ENCODE results near the gene PTCRA.
A peak's percentile ranks its signal among the peaks of the same experiment; 100 is the strongest.
"Not testable (repeated sequence)": the region's sequence is repeated elsewhere in the genome, so short reads cannot be mapped to it uniquely, and the experiment has no call there.

PTCRA gene, protein sequence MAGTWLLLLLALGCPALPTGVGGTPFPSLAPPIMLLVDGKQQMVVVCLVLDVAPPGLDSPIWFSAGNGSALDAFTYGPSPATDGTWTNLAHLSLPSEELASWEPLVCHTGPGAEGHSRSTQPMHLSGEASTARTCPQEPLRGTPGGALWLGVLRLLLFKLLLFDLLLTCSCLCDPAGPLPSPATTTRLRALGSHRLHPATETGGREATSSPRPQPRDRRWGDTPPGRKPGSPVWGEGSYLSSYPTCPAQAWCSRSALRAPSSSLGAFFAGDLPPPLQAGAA

DNA sequence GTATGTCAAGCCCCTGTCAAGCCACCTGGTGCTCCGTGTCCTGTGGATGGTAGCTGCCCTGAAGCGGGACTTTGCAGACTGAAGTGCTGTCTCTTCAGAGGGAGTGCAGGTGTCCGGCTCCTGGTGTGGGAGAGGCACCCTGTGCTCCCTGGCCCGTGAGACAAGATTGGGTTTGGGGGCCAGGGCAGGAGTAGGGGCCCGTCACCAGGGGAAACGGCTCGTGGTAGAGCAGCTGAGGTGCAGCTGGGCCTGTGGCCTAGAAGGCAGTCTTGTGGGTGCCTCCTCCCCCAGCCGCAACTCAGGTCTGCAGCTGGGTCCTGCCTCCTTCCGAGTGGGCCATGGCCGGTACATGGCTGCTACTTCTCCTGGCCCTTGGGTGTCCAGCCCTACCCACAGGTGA, at the start of gene PTCRA:
Gene PTCRA (plus strand): TSS at position 322 of the 400 bp plus-strand sequence. CDS start 17 bp downstream, at position 339.
- no peak for DNase-seq

DNA sequence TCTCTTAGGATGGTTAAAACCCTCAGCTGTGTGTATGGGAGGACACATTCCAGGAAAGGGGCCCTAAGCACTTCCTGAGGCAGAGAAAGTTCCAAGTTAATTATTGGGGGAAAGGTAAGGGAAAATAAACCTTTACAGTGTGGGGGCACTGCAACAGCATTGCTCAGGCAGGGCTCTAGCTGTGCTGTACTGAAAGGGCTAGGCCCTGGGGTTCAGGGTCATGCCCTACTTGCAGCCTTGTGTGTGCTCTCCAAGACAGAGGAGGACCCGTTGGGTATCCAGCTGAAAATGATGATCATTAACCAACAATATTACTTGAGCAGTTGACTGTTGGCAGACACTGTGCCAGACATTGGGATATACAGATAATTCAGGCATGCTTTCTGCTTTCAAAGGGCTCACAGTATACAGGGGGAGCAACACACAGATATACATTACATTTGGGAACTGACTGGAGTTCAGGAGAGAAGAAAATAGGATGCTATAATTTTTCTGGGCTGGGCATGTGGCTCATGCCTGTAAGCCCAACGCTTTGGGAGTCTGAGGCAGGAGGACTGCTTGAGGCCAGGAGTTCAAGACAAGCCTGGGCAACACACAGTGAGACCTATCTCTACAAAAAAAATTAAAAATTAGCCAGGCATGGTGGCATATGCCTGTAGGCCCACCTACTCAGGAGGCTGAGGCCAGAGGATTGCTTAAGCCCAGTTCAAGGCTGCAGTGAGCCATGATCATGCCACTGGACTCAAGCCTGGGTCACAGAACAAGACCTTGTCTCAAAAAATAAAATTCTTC, 45.5 kb upstream of the PTCRA start:
- DNase-seq, result no peak

DNA sequence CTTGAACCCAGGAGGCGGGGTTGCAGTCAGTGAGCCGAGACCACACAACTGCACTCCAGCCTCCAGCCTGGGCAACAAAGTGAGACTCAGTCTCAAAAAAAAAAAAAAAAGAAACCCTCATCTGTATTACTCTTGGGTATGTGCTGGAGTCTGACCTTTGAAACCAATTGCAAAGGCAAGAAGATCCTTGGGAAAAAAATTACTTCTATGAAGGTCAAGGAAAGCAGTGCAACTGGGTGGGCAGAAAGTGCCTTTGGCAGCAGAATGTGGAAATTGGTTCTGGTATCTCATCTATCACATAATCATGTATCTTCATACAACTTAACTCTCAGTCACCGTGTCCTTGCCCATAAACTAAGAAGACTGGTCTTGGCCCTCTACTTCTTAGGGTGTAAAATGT, 44.1 kb upstream of the PTCRA start:
- no peak for DNase-seq

DNA sequence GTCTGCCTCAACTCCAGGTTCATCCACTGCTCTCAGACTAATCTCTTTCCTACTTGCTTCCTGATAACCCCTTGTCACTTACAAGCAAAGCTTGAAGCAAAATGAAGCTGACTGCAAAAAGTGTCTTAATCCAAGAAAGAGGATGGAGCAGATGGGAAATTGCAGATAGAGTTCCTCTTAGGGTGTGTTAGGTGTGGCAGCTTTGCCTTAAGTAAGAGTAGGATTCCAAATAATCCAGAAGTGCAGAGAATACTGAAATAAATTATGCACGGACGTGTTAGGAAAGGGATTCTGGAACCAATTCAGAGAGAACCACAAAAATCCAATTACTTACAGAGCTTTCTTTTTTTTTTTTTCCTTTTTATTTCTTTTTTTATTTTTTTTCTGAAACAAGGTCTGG, 42.5 kb upstream of the PTCRA start:
- no peak for DNase-seq

DNA sequence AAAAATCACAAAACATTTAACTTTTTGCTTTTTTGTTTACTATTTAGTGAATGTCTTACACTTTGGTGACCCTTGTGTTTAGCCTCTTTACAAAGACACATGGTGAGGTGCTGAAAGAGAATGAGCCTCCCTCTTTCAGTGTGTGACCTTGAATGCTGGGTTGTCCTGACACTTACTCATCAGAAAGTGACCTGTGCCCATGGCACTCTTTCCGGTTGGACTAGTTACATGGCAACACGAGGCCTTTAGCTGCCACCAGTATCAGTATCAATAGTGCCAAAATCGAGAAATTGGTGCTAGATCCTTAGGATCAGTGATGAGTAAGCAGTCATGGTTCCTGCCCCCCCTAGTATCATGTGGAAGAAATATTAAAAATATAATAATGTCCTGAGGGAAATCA, 38.2 kb upstream of the PTCRA start:
- DNase-seq, result no peak

DNA sequence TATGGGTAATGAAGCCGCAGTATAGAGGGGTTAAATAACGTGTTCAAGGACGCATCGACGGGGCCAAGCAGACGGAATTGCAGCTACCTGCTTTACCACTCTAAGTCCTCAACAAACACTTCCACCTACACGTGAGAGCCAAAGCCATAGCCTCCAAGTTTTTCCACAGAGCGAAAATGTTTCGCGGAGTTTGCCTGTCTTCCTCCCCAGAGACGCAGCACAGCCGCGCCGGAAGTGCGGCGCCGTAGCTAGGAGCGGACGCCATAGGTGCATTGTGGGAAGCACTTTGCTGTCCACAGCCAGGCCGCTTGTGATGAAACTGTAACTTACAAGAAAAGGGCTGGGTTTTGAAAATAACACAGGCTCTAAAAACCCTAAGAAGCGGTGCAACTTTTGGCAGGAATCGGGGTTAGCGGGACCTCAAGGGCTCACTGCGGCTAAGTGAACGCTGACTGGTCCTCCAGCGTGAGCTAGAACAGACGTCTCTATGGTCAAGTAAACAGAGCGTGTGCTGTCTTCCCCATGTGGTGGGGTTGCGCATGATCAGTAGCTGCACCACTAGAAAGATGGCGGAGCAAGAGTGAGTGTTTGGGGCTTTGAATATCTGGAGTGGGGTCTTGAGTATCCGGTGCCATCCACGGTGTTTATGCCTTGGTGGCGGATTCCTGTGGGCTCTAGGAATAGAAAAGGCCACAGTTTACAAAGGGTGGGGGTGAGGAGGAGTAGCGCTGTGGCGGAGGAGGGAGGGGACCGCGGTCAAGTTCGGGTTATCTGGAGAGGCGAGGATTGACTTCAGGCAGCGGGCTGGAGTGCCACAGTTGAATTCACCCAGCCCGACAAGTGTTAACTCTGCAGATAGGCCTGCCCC, 36.2 kb upstream of the PTCRA start, which contains the start of gene RPL7L1:
Gene RPL7L1 (plus strand): TSS at position 245 of the 868 bp plus-strand sequence. CDS start 295 bp downstream, at position 540.
- DNase-seq, result peak; percentile 93

DNA sequence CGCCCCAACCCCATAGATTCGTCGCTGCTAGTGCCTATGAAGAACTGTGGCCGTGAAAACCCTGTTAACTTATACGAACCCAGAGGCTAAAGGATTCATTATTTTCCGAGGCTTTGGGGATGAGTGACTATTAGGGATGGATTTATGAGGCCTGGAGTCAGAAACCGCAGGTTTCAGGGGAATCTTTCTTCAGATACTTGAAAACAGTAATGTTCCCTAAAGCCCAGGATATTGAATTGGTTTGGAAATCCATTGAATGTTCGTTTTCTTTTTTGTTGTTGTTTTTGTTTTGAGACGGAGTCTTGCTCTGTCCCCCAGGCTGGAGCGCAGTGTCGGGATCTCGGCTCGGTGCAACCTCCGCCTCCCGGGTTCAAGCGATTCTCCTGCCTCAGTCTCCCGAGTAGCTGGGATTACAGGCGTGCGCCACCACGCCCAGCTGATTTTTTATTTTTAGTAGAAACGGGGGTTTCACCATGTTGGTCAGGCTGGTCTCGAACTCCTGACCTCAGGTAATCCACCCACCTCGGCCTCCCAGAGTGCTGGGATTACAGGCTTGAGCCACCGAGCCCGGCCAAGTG, 35.5 kb upstream of the PTCRA start:
- DNase-seq, result not testable (repeated sequence)

DNA sequence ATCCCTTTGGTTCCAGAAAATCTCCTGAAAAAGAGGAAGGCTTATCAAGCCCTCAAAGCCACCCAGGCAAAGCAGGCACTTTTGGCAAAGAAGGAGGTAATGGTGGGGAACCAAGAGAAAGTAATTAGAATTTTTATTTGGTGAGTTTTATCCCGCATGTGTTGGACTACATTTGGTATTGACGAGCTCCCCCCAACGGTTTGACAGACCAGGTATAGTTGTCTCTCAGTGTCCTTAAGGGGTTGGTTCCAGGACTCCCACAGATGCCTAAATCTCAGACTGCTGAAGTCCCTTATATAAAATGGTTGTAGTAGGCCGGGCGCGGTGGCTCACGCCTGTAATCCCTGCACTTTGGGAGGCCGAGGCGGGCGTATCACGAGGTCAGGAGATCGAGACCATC, 35.0 kb upstream of the PTCRA start:
- not testable (repeated sequence) for DNase-seq

DNA sequence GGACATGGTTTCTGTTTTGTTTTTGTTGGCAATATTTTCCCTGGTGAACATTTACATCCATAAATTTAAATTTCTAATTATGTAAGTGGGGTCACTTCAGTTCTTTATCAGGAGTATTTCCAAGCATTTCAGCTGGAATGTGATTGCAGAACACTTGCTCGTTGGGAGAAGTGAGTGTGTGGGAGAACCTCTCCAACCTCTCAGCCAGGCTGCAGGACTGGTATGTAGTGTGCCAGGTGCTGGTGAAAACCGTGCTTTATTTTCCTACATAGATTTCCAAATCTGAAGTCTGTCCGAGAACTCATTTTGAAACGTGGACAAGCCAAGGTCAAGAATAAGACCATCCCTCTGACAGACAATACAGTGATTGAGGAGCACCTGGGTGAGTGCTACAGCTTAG, 30.2 kb upstream of the PTCRA start:
- no peak for DNase-seq

DNA sequence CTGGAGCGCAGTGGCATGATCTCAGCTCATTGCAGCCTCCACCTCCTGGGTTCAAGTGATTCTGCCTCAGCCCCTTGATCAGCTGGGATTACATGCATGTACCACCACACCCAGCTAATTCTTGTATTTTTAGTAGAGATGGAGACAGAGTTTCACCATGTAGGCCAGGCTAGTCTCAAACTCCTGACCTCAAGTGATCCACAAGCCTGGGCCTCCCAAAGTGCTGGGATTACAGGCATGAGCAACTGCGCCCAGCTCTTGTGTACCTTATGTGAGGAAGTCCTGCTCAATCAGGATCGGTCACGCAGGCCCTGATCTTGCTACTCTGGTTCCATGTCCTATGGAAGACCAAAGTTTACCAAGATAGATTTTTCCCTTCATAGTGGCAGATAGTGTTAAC, 27.7 kb upstream of the PTCRA start:
- DNase-seq, result not testable (repeated sequence)

DNA sequence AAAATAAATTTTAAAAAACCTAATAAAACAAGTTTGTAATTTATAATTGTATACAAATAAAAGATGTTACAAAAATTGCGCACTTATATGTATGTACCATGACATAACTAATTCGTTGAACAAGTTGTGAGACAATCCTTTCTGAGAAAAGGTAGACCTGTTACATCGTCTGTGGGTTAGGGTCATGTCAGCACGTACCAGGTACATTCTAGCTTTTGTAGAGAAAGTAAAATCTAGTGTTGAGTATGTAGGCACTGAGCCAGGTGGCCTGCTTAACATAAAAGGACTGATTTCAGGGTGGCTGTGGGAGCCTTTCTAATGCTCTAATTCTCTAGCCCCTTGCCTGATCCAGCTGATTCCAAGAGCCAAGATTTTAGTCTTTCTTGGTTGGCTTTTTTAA, 26.0 kb upstream of the PTCRA start:
- DNase-seq, result no peak

DNA sequence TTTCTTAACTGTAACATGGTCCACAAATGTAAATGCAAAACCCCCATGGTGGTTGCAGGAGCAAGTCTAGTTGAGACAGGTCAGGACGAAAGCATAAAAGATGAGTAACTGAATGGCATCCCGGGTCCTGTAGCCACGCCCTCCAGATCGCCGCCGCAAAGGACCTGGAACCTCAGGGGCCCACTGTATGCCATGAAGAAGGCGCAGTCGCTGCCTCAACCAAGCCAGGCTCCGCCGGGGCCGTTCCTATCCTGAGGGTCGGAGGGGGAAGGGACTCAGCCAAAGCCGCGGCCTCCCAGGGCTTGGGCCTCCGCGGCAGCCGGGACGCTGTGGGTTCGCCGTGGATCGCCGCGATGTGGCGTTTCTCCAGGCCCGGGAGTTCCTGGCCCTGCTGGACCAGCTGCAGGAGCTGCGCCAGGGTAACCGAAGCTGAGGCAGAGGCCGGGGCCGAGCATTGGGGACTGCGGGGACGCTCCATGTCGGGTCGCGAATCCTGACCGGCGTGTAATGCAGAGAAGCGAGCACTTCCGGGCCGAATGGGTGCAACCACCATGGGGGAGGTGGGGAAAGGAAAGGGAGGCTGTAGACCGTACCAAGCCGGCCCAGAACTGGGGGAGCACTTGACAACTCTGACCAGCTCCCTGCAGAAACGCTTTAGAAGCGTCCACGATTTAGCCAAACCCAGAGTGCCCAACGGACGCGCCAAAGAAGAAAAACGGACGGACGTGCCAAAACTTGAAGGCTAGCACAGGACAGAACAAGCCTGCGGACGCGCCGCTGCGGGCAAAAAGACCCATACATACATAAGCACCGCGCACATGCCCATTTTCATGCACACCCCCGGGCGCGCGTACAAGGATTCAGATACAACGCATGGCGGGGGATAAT, 25.3 kb upstream of the PTCRA start:
- DNase-seq, result peak; percentile 97

DNA sequence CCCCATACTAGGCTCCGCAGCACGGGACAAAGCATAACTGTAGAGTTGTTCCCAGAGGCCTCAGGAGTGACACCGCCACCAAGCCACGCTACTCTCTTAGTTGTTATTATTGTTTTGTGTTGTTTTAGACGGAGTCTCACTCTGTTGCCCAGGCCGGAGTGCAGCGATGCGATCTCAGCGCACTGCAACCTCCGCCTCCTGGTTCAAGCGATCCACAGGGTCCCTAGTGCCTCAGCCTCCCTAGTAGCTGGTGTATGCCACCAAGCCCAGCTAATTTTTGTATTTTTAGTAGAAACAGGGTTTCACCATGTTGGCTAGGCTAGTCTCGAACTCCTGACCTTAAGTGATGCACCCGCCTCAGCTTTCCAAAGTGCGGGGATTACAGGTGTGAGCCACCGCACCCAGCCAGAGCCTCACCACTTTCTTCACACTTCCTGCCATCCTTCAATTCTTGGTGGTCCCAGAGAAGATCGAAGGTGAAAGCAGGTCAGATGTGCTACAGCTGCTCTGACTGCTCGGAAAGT, 24.6 kb upstream of the PTCRA start:
- DNase-seq, result no peak

DNA sequence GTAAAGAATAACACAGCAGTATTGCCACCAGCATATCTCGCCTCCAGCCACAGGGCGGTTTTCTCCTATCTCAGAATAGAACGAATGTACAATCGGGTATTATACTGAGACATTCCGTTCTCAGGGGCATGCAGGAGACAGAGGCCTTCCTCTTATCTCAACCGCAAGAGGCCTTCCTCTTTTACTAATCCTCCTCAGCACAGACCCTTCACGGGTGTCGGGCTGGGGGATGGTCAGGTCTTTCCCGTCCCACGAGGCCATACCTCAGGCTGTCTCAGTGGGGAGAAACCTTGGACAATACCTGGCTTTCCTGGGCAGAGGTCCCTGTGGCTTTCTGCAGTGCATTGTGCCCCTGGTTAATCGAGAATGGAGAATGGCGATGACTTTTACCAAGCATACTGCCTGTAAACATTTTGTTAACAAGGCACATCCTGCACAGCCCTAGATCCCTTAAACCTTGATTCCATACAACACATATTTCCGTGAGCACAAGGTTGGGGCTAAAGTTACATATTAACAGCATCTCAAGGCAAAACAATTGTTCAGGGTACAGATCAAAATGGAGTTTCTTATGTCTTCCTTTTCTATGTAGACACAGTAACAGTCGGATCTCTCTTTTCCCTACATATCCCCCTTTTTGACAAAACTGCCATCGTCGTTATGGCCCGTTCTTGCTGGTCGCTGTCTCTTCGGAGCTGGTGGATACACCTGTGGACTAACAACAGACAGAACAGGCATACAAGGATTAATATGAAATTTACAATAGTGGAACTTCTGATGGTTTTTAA, 21.6 kb upstream of the PTCRA start:
- DNase-seq, result not testable (repeated sequence)

DNA sequence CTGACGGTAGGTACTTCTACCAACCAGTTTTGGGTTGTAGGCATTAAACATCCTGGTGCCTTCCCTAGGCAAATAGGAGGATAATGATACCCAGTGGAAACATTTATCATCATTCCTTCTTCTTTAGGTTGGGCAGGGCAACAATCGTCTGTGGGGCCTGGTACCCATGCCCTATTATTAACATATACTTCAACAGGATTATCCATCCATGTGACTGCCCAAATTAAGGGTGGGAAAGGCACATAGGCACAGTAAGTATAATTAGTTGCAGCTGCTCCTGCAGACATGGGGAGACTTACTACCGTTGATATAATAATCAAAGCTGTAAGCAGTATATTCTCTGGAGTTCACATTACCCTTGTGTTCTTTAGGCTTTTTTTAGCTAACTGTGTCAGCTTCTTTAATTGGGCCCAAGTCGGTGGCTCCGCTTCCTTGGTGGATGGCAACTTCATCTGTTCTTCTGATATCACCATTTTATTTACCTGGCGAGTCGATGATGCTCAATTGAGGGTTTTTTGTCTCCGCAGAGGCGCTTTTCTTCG, 19.6 kb upstream of the PTCRA start:
- no peak for DNase-seq

DNA sequence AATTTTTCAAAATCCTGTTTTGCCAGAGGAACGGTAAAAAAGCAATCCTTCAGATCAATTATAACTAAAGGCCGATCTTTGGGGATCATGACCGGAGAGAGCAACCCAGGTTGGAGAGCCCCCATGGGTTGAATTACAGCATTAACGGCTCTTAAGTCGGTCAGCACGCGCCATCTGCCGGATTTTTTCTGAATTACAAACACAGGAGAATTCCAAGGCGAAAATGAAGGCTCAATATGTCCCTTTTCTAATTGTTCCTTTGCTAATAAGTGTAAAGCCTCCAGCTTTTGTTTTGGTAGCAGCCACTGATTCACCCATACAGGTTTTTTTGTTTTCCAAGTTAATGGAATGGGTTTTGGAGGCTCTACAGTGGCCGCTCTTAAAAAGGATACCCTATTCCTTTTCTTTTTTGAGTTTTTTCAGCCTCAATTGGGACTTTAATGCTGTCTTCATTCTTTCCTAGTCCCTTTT, 16.9 kb upstream of the PTCRA start:
- DNase-seq, result peak; percentile 64

DNA sequence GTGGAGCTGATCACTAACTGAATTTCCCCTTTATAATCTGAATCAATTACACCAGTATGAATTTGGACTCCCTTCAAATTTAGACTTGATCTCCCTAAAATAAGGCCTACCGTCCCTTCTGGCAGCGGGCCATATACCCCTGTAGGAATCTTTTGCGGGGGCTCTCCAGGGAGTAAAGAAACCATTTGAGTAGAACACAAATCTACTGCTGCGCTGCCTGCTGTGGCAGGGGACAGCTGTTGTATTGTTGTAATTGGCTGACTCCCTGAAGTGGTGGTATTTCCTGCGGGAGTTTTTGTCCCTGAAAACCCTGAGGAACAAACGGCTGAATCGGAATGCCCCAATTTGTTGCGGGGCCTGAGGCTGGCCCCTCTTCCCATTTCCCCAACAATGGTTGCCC, 16.0 kb upstream of the PTCRA start:
- no peak for DNase-seq

DNA sequence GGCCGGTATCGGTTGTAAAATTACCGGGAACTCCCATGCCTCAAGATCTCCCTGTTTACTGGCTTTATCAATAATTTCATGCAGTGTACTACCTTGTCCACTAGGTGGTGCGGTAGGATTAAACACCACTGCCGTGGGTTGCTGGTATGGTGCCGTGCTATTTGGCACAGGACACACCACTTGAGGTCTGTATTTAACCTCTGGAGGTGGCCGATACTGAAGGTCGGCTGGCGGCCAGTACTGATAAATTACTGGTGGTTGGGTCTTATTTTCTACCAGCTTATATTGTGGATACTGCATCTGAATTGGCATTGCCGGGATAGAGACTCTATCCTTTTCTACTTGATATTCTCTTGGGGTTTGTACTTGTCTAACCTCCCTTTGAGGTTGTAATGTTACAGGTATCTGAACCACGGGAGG, 14.3 kb upstream of the PTCRA start:
- peak; percentile 81 for DNase-seq

DNA sequence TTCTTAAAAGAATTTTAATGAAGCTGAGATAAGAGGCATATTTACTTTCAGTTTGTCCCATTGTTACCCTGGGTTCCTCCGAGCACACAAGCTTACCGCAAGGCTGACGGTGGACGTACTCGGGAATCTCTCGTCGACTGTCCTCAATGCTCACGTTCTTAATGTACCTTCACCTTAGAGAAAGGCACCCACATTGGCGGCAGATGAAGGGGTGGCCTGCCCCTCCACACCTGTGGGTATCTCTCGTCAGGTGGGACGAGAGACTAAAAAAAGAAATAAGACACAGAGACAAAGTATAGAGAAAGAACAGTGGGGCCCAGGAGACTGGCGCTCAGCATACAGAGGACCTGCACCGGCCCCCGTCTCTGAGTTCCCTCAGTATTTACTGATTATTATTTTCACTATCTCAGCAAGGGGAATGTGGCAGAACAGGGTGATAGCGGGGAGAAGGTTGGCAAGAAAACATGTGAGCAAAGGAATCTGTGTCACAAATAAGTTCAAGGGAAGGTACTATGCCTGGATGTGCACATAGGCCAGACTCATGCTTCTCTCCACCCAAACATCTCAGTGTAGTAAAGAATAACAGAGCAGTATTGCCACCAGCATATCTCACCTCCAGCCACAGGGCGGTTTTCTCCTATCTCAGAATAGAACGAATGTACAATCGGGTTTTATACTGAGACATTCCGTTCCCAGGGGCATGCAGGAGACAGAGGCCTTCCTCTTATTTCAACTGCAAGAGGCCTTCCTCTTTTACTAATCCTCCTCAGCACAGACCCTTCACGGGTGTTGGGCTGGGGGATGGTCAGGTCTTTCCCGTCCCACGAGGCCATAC, 13.2 kb upstream of the PTCRA start:
- not testable (repeated sequence) for DNase-seq
